Stimulated activated memory B cell treated with anti-CD40 and anti-IgM and Interleukin-4, amounts not matched to agents 10 μg/mL and 1 μg/mL and 100 μg/mL, for 72 hours (primary cell): ENCODE measurements around the gene OSBPL6.

Experiments
- ATAC-seq: fragments of 150-1000 bp; cut with Tn5 transposase; 2 replicates; pipeline ENCODE4 v1.10.0; 2021
- H3K27ac Mint-ChIP-seq: one replicate; pipeline ENCODE4 v1.8.0; 2022; ENCODE audit warnings: mild to moderate bottlenecking, mixed read lengths
- H3K27me3 Mint-ChIP-seq: one replicate; pipeline ENCODE4 v1.8.0; 2022; ENCODE audit warnings: mixed read lengths
- H3K36me3 Mint-ChIP-seq: one replicate; pipeline ENCODE4 v1.8.0; 2022; ENCODE audit warnings: mixed read lengths
- H3K4me1 Mint-ChIP-seq: one replicate; pipeline ENCODE4 v1.8.0; 2022; ENCODE audit warnings: mixed read lengths
- H3K4me3 Mint-ChIP-seq: one replicate; pipeline ENCODE4 v1.8.0; 2022; ENCODE audit warnings: mild to moderate bottlenecking, moderate library complexity, mixed read lengths
- H3K9me3 Mint-ChIP-seq: one replicate; pipeline ENCODE4 v1.8.0; 2022; ENCODE audit warnings: mixed read lengths

Gene OSBPL6

GRCh38 chr2:178211943-178212342 is 17.6 kb downstream of the OSBPL6 start:
- no peak overlapping the region for H3K4me3 Mint-ChIP-seq
- no peaks in the 10 kb centered on the region for H3K9me3 Mint-ChIP-seq
- no peaks in the 10 kb centered on the region for H3K4me1 Mint-ChIP-seq
- ATAC-seq: no peak
- no peaks in the 10 kb centered on the region for H3K36me3 Mint-ChIP-seq
- no peak overlapping the region for H3K27ac Mint-ChIP-seq
- peaks cover 41% of the 10 kb centered on the region for H3K27me3 Mint-ChIP-seq

- H3K9me3 Mint-ChIP-seq: no peaks in the 10 kb centered on the region
- no peaks in the 10 kb centered on the region for H3K4me1 Mint-ChIP-seq
- no peak for ATAC-seq
- H3K27ac Mint-ChIP-seq: no peak overlapping the region
- H3K36me3 Mint-ChIP-seq: no peaks in the 10 kb centered on the region
- H3K4me3 Mint-ChIP-seq: no peak overlapping the region
- H3K27me3 Mint-ChIP-seq: peaks cover 40% of the 10 kb centered on the region
Measured at GRCh38 chr2:178213991-178214390, 19.7 kb downstream of the OSBPL6 start.

GRCh38 chr2:178219247-178219646 is 24.9 kb downstream of the OSBPL6 start:
- H3K27ac Mint-ChIP-seq: no peak overlapping the region
- peaks cover 27% of the 10 kb centered on the region for H3K27me3 Mint-ChIP-seq
- no peaks in the 10 kb centered on the region for H3K9me3 Mint-ChIP-seq
- H3K4me1 Mint-ChIP-seq: no peaks in the 10 kb centered on the region
- no peak overlapping the region for H3K4me3 Mint-ChIP-seq
- no peak for ATAC-seq
- H3K36me3 Mint-ChIP-seq: no peaks in the 10 kb centered on the region

- H3K27ac Mint-ChIP-seq: no peak overlapping the region
- no peaks in the 10 kb centered on the region for H3K36me3 Mint-ChIP-seq
- H3K4me3 Mint-ChIP-seq: no peak overlapping the region
- H3K4me1 Mint-ChIP-seq: no peaks in the 10 kb centered on the region
- peaks cover 41% of the 10 kb centered on the region for H3K27me3 Mint-ChIP-seq
- no peak for ATAC-seq
- no peaks in the 10 kb centered on the region for H3K9me3 Mint-ChIP-seq
Measured at GRCh38 chr2:178220814-178221213, 26.5 kb downstream of the OSBPL6 start.

GRCh38 chr2:178221556-178221955 is 27.2 kb downstream of the OSBPL6 start:
- ATAC-seq: no peak
- no peak overlapping the region for H3K4me3 Mint-ChIP-seq
- H3K27ac Mint-ChIP-seq: no peak overlapping the region
- no peaks in the 10 kb centered on the region for H3K9me3 Mint-ChIP-seq
- no peaks in the 10 kb centered on the region for H3K36me3 Mint-ChIP-seq
- H3K27me3 Mint-ChIP-seq: peaks cover 48% of the 10 kb centered on the region
- no peaks in the 10 kb centered on the region for H3K4me1 Mint-ChIP-seq

- no peaks in the 10 kb centered on the region for H3K36me3 Mint-ChIP-seq
- ATAC-seq: no peak
- H3K27ac Mint-ChIP-seq: no peak overlapping the region
- H3K4me1 Mint-ChIP-seq: no peaks in the 10 kb centered on the region
- H3K4me3 Mint-ChIP-seq: no peak overlapping the region
- H3K27me3 Mint-ChIP-seq: peaks cover 43% of the 10 kb centered on the region
- H3K9me3 Mint-ChIP-seq: no peaks in the 10 kb centered on the region
Measured at GRCh38 chr2:178223806-178224205, 29.5 kb downstream of the OSBPL6 start.

GRCh38 chr2:178225006-178225805 is 30.9 kb downstream of the OSBPL6 start:
- H3K9me3 Mint-ChIP-seq: no peaks in the 10 kb centered on the region
- no peaks in the 10 kb centered on the region for H3K4me1 Mint-ChIP-seq
- H3K36me3 Mint-ChIP-seq: no peaks in the 10 kb centered on the region
- no peak overlapping the region for H3K4me3 Mint-ChIP-seq
- H3K27ac Mint-ChIP-seq: no peak overlapping the region
- ATAC-seq: no peak
- H3K27me3 Mint-ChIP-seq: peaks cover 37% of the 10 kb centered on the region

- no peaks in the 10 kb centered on the region for H3K9me3 Mint-ChIP-seq
- H3K4me3 Mint-ChIP-seq: no peak overlapping the region
- H3K27ac Mint-ChIP-seq: no peak overlapping the region
- no peak for ATAC-seq
- H3K4me1 Mint-ChIP-seq: peaks cover 6% of the 10 kb centered on the region
- no peaks in the 10 kb centered on the region for H3K36me3 Mint-ChIP-seq
- H3K27me3 Mint-ChIP-seq: peaks cover 30% of the 10 kb centered on the region
Measured at GRCh38 chr2:178227187-178227586, 32.9 kb downstream of the OSBPL6 start.

- Mint-ChIP-seq H3K4me3 (no peak overlapping the region), H3K36me3 (no peaks in the 10 kb centered on the region), H3K4me1 (peaks cover 6% of the 10 kb centered on the region), H3K9me3 (no peaks in the 10 kb centered on the region), H3K27me3 (peaks cover 16% of the 10 kb centered on the region), H3K27ac (no peak overlapping the region)
- ATAC-seq: no peak
Measured at GRCh38 chr2:178229927-178230326, 35.6 kb downstream of the OSBPL6 start.

GRCh38 chr2:178230396-178230795 is 36.1 kb downstream of the OSBPL6 start:
- peaks cover 6% of the 10 kb centered on the region for H3K4me1 Mint-ChIP-seq
- peaks cover 11% of the 10 kb centered on the region for H3K27me3 Mint-ChIP-seq
- no peak overlapping the region for H3K4me3 Mint-ChIP-seq
- H3K27ac Mint-ChIP-seq: no peak overlapping the region
- ATAC-seq: no peak
- H3K36me3 Mint-ChIP-seq: no peaks in the 10 kb centered on the region
- no peaks in the 10 kb centered on the region for H3K9me3 Mint-ChIP-seq

GRCh38 chr2:178233428-178233827 is 39.1 kb downstream of the OSBPL6 start:
- Mint-ChIP-seq H3K4me1 (peaks cover 6% of the 10 kb centered on the region), H3K4me3 (no peak overlapping the region), H3K36me3 (no peaks in the 10 kb centered on the region), H3K9me3 (no peaks in the 10 kb centered on the region), H3K27me3 (peaks cover 18% of the 10 kb centered on the region), H3K27ac (no peak overlapping the region)
- ATAC-seq: no peak

- no peaks in the 10 kb centered on the region for H3K36me3 Mint-ChIP-seq
- H3K4me3 Mint-ChIP-seq: no peak overlapping the region
- H3K27ac Mint-ChIP-seq: no peak overlapping the region
- H3K9me3 Mint-ChIP-seq: no peaks in the 10 kb centered on the region
- H3K4me1 Mint-ChIP-seq: peaks cover 6% of the 10 kb centered on the region
- H3K27me3 Mint-ChIP-seq: peaks cover 18% of the 10 kb centered on the region
- no peak for ATAC-seq
Measured at GRCh38 chr2:178234648-178235047, 40.3 kb downstream of the OSBPL6 start.

GRCh38 chr2:178237488-178238153 is 43.3 kb downstream of the OSBPL6 start:
- Mint-ChIP-seq H3K9me3 (no peaks in the 10 kb centered on the region), H3K4me1 (no peaks in the 10 kb centered on the region), H3K27ac (no peak overlapping the region), H3K36me3 (no peaks in the 10 kb centered on the region), H3K27me3 (peaks cover 18% of the 10 kb centered on the region), H3K4me3 (no peak overlapping the region)
- ATAC-seq: peak; percentile 21

GRCh38 chr2:178238154-178238521 is 43.8 kb downstream of the OSBPL6 start:
- no peaks in the 10 kb centered on the region for H3K36me3 Mint-ChIP-seq
- H3K4me1 Mint-ChIP-seq: no peaks in the 10 kb centered on the region
- H3K27me3 Mint-ChIP-seq: peaks cover 18% of the 10 kb centered on the region
- no peak overlapping the region for H3K27ac Mint-ChIP-seq
- H3K4me3 Mint-ChIP-seq: no peak overlapping the region
- H3K9me3 Mint-ChIP-seq: no peaks in the 10 kb centered on the region
- ATAC-seq: no peak

GRCh38 chr2:178238750-178239149 is 44.4 kb downstream of the OSBPL6 start:
- Mint-ChIP-seq H3K27ac (no peak overlapping the region), H3K4me3 (no peak overlapping the region), H3K9me3 (no peaks in the 10 kb centered on the region), H3K36me3 (no peaks in the 10 kb centered on the region), H3K4me1 (no peaks in the 10 kb centered on the region), H3K27me3 (peaks cover 22% of the 10 kb centered on the region)
- no peak for ATAC-seq
